ENCODE results near the gene CHST6. TPM values are rescaled to one million over a fixed set of nuclear protein-coding genes. Genes with fewer than 3 reads are reported as not detected.

Gene CHST6
- total RNA-seq, 1 experiment from 2014 or later, result 20.8 TPM

- no peak overlapping the region for H3K27ac Mint-ChIP-seq
- Histone ChIP-seq H2BK12ac (ENCODE audit: insufficient read length, low read depth, low read length) (no peak overlapping the region), H2BK20ac (ENCODE audit: low read depth, low read length, poor library complexity, severe bottlenecking) (no peak overlapping the region)
These were observed 34.7 kb upstream of the CHST6 start for GRCh38 chr16:75529959-75530358.

More at GRCh38 chr16:75529959-75530358, 34.7 kb upstream of the CHST6 start:
- no peak overlapping the region for H3K4me3 Mint-ChIP-seq
- Histone ChIP-seq H3K4me2 (ENCODE audit: insufficient read depth, insufficient read length, low read length) (no peak overlapping the region), H3K27me3 (ENCODE audit: insufficient read depth, low read length) (no peaks in the 10 kb centered on the region), H3K23ac (ENCODE audit: insufficient read length, low read depth, low read length) (no peak overlapping the region), H3K23me2 (ENCODE audit: insufficient read length, low read depth, low read length, poor library complexity, severe bottlenecking) (no peaks in the 10 kb centered on the region), H3K14ac (ENCODE audit: insufficient read depth, low read length) (no peak overlapping the region; the same call in 1 of the 2 replicates), H3K79me1 (ENCODE audit: insufficient read depth, low read depth, low read length, poor library complexity, severe bottlenecking) (no peaks in the 10 kb centered on the region), H4K91ac (ENCODE audit: insufficient read length, low read depth, low read length) (no peak overlapping the region), H2BK15ac (ENCODE audit: low read depth, low read length) (no peak overlapping the region), H4K8ac (replicated peaks; ENCODE audit: insufficient read length, low read depth, low read length) (no peak overlapping the region), H2AK5ac (ENCODE audit: insufficient read length, low read length) (no peak overlapping the region), H4K5ac (ENCODE audit: insufficient read length, low read depth, low read length) (no peak overlapping the region), H2AFZ (ENCODE audit: low read length) (no peak overlapping the region), H3K4ac (ENCODE audit: low read depth, low read length) (no peak overlapping the region), H3K9ac (ENCODE audit: extremely low read depth, insufficient read length, low read length) (no peak overlapping the region), H3K79me2 (ENCODE audit: insufficient read depth, low read length) (no peaks in the 10 kb centered on the region), H3K4me1 (ENCODE audit: insufficient read depth, low read length) (no peaks in the 10 kb centered on the region), H4K20me1 (ENCODE audit: control insufficient read depth, insufficient read depth, insufficient read length) (no peaks in the 10 kb centered on the region), H3T11ph (ENCODE audit: low read length) (no peak overlapping the region), H3K18ac (ENCODE audit: insufficient read length, low read depth, low read length) (no peak overlapping the region), H3K56ac (ENCODE audit: insufficient read length, low read depth, low read length) (no peak overlapping the region), H2BK5ac (ENCODE audit: insufficient read length, low read length) (no peak overlapping the region), H2BK120ac (ENCODE audit: low read depth, low read length, poor library complexity, severe bottlenecking) (no peak overlapping the region), H3K27ac (ENCODE audit: insufficient read length, low read depth, low read length) (no peak overlapping the region), H3K9me3 (ENCODE audit: control insufficient read depth, low read depth, low read length) (no peaks in the 10 kb centered on the region)
- H3K27me3 Mint-ChIP-seq (ENCODE audit: low read depth), result no peaks in the 10 kb centered on the region; the same call in 1 of the 2 replicates
- H3K36me3 Mint-ChIP-seq (ENCODE audit: insufficient read depth in 1 of 3, low read depth in 3 of 3), result peaks cover 0 to 3% (median 0%) of the 10 kb centered on the region in 3 experiments; a peak in 1 of 7 replicates
- H3K4me1 Mint-ChIP-seq, result peaks cover 9 to 12% of the 10 kb centered on the region in 2 experiments
- no peaks in the 10 kb centered on the region; a peak in 1 of 5 replicates for H3K9me3 Mint-ChIP-seq
- no CpG with 5 or more reads among the region's 29 CpGs for WGBS (ENCODE audit: extremely low coverage, insufficient read length, low lambda C conversion rate)
- TF ChIP-seq, protein P1, sequence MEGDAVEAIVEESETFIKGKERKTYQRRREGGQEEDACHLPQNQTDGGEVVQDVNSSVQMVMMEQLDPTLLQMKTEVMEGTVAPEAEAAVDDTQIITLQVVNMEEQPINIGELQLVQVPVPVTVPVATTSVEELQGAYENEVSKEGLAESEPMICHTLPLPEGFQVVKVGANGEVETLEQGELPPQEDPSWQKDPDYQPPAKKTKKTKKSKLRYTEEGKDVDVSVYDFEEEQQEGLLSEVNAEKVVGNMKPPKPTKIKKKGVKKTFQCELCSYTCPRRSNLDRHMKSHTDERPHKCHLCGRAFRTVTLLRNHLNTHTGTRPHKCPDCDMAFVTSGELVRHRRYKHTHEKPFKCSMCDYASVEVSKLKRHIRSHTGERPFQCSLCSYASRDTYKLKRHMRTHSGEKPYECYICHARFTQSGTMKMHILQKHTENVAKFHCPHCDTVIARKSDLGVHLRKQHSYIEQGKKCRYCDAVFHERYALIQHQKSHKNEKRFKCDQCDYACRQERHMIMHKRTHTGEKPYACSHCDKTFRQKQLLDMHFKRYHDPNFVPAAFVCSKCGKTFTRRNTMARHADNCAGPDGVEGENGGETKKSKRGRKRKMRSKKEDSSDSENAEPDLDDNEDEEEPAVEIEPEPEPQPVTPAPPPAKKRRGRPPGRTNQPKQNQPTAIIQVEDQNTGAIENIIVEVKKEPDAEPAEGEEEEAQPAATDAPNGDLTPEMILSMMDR (conservative IDR thresholded peaks at IDR 0.05), result no peak
- DNase-seq, result no peak

Data from H9 (cell line).